IgD-negative memory B cell (primary cell): ENCODE results near the gene NLN. TPM values are rescaled to one million over a fixed set of nuclear protein-coding genes. Genes with fewer than 3 reads are reported as not detected.
"Not testable (repeated sequence)": the region's sequence is repeated elsewhere in the genome, so short reads cannot be mapped to it uniquely, and the experiment has no call there.

Experiments
- H3K27ac Mint-ChIP-seq, 3 donors: one replicate each; pipeline ENCODE4 v1.8.0; 2020 to 2022; ENCODE audit warnings: mild to moderate bottlenecking in 3 of 3, mixed read lengths in 3 of 3, moderate library complexity in 1 of 3
- H3K27me3 Mint-ChIP-seq: one replicate; pipeline ENCODE4 v1.8.0; 2021; ENCODE audit warnings: mixed read lengths
- H3K36me3 Mint-ChIP-seq: one replicate; pipeline ENCODE4 v1.8.0; 2020; ENCODE audit warnings: mild to moderate bottlenecking, mixed read lengths
- H3K4me1 Mint-ChIP-seq, 3 donors: one replicate each; pipeline ENCODE4 v1.8.0; 2020 to 2022; ENCODE audit warnings: mixed read lengths in 3 of 3, mild to moderate bottlenecking in 1 of 3
- H3K4me3 Mint-ChIP-seq, 4 donors: one replicate each; pipeline ENCODE4 v1.8.0; 2020 to 2022; ENCODE audit warnings: mild to moderate bottlenecking in 4 of 4, mixed read lengths in 4 of 4, moderate library complexity in 3 of 4
- H3K9me3 Mint-ChIP-seq, 3 donors: one replicate each; pipeline ENCODE4 v1.8.0; 2020 to 2021; ENCODE audit warnings: mixed read lengths in 3 of 3, mild to moderate bottlenecking in 1 of 3
- polyA plus RNA-seq: library from polyadenylated mRNA; unstranded; fragments of 300-500 nt; fragmentation: Illumina TruSeq; gene quantifications from one replicate; pipeline ENCODE4 v1.2.3, GENCODE V29; 2021

NLN gene
- polyA plus RNA-seq, 1 donor from 2014 or later = 3.6 TPM

DNA sequence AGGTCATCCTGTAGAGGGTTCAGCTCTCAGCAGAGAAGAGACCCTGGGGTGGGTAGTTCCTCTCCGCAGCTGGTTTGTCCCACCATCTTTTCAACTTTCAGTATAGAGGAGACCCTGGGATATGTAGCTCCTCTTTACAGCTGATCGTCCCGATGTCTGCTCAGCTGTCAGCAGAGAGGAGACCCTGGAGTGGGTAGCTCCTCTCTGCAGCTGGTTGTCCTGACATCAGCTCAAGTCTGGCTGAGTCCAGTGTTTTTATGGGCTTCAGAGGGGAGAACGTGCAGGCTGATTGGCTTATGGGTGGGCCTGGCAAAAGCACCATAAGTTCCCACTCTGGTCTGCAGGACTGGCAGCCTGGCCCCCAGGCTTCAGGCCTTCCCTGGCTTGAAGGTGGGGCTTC is 80.8 kb downstream of the NLN start:
- no peaks in the 10 kb centered on the region for H3K4me1 Mint-ChIP-seq
- H3K9me3 Mint-ChIP-seq = peaks cover 0 to 2% (median 0%) of the 10 kb centered on the region in 3 donors
- no peaks in the 10 kb centered on the region for H3K27me3 Mint-ChIP-seq
- H3K4me3 Mint-ChIP-seq = no peak overlapping the region
- H3K36me3 Mint-ChIP-seq = peaks cover 5% of the 10 kb centered on the region
- H3K27ac Mint-ChIP-seq = no peak overlapping the region

GRCh38 chr5:65803699-65804391 is 81.8 kb downstream of the NLN start:
- H3K27me3 Mint-ChIP-seq = no peaks in the 10 kb centered on the region
- H3K9me3 Mint-ChIP-seq = peaks cover 0 to 2% (median 0%) of the 10 kb centered on the region in 3 donors
- no peak overlapping the region for H3K27ac Mint-ChIP-seq

GRCh38 chr5:65805089-65805488 is 83.1 kb downstream of the NLN start:
- no peak overlapping the region for H3K4me3 Mint-ChIP-seq
- peaks cover 0 to 2% (median 0%) of the 10 kb centered on the region in 3 donors for H3K9me3 Mint-ChIP-seq
- no peak overlapping the region for H3K27ac Mint-ChIP-seq

More at GRCh38 chr5:65803699-65804391, 81.8 kb downstream of the NLN start:
- no peak overlapping the region for H3K4me3 Mint-ChIP-seq
- H3K36me3 Mint-ChIP-seq = peaks cover 5% of the 10 kb centered on the region
- peaks cover 0 to 2% (median 0%) of the 10 kb centered on the region in 3 donors for H3K4me1 Mint-ChIP-seq

DNA sequence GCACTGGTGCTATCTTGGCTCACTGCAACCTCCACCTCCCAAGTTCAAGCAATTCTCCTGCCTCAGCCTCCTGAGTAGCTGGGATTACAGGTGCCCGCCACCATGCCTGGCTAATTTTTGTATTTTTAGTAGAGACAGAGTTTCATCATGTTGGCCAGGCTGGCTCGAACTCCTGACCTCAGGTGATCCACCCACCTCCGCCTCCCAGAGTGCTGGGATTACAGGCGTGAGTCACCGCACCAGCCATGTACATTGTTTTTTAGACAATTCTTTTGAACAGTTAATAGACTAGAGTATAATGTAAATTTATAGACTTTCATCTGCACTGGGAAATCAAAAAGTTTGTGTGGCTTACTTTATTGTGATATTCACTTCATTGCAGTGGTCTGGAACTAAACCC is 85.5 kb downstream of the NLN start:
- H3K4me3 Mint-ChIP-seq, H3K27ac Mint-ChIP-seq, H3K4me1 Mint-ChIP-seq, H3K36me3 Mint-ChIP-seq, H3K9me3 Mint-ChIP-seq, H3K27me3 Mint-ChIP-seq: not testable (repeated sequence)

More at GRCh38 chr5:65805089-65805488, 83.1 kb downstream of the NLN start:
- H3K27me3 Mint-ChIP-seq = no peaks in the 10 kb centered on the region
- peaks cover 0 to 2% (median 0%) of the 10 kb centered on the region in 3 donors for H3K4me1 Mint-ChIP-seq
- H3K36me3 Mint-ChIP-seq = peaks cover 5% of the 10 kb centered on the region

GRCh38 chr5:65808251-65808741 is 86.3 kb downstream of the NLN start:
- Mint-ChIP-seq H3K4me3 (no peak overlapping the region), H3K27ac (no peak overlapping the region), H3K4me1 (peaks cover 0 to 6% (median 0%) of the 10 kb centered on the region in 3 donors), H3K27me3 (no peaks in the 10 kb centered on the region), H3K36me3 (peaks cover 10% of the 10 kb centered on the region), H3K9me3 (no peaks in the 10 kb centered on the region)

- H3K27ac Mint-ChIP-seq = no peak overlapping the region
- no peak overlapping the region for H3K4me3 Mint-ChIP-seq
- H3K9me3 Mint-ChIP-seq = no peaks in the 10 kb centered on the region
- H3K27me3 Mint-ChIP-seq = no peaks in the 10 kb centered on the region
- peaks cover 0 to 6% (median 0%) of the 10 kb centered on the region in 3 donors for H3K4me1 Mint-ChIP-seq
- peaks cover 10% of the 10 kb centered on the region for H3K36me3 Mint-ChIP-seq
Observed at GRCh38 chr5:65808818-65809217, 86.8 kb downstream of the NLN start.

DNA sequence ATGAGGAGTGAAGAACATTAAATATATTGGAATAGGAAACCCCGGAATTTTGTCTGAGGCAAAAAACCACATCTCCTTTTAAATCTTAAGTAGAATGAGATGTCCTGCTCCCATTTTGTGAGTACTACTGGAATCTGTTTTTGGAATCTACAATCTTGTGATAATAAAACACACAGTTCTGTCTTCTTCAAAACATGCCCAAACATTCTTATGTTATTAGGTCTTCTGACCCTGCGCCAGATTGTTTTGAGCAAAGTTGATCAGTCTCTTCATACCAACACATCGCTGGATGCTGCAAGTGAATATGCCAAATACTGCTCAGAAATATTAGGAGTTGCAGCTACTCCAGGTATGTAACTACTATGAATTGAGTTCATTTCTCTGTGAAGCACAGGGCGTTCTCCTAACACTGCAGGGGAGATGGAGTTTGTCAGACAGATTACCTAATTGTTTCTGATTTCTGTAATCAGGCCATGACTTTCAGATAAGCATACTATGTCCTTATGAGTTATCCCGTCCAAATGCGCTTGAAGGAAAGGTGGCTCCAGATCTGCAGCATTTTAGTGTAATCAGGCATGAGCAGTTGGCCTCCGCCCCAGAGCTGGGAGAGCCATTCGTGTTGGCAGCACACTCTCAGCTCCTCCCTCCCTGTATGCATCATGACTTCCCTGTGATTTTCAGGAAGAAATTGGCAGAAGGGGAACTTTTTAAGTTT is 88.0 kb downstream of the NLN start:
- Mint-ChIP-seq H3K27ac (no peak overlapping the region), H3K4me1 (peaks cover 0 to 6% (median 0%) of the 10 kb centered on the region in 3 donors), H3K9me3 (no peaks in the 10 kb centered on the region), H3K27me3 (no peaks in the 10 kb centered on the region), H3K4me3 (no peak overlapping the region), H3K36me3 (peaks cover 13% of the 10 kb centered on the region)

- Mint-ChIP-seq H3K27me3 (no peaks in the 10 kb centered on the region), H3K4me1 (peaks cover 0 to 6% (median 0%) of the 10 kb centered on the region in 3 donors), H3K9me3 (no peaks in the 10 kb centered on the region), H3K4me3 (no peak overlapping the region), H3K36me3 (peaks cover 15% of the 10 kb centered on the region), H3K27ac (no peak overlapping the region)
Observed at GRCh38 chr5:65811004-65811403, 89.0 kb downstream of the NLN start.

- no peaks in the 10 kb centered on the region for H3K9me3 Mint-ChIP-seq
Observed at GRCh38 chr5:65811885-65812284, 89.9 kb downstream of the NLN start.

GRCh38 chr5:65812648-65813047 is 90.6 kb downstream of the NLN start:
- H3K36me3 Mint-ChIP-seq = peaks cover 19% of the 10 kb centered on the region
- H3K27ac Mint-ChIP-seq = peak overlapping the region in 1 of 3 donors; percentile 21
- H3K9me3 Mint-ChIP-seq = no peaks in the 10 kb centered on the region
- no peak overlapping the region for H3K4me3 Mint-ChIP-seq
- H3K27me3 Mint-ChIP-seq = no peaks in the 10 kb centered on the region
- H3K4me1 Mint-ChIP-seq = peaks cover 0 to 6% (median 0%) of the 10 kb centered on the region in 3 donors

More at GRCh38 chr5:65811885-65812284, 89.9 kb downstream of the NLN start:
- Mint-ChIP-seq H3K4me3 (no peak overlapping the region), H3K27me3 (no peaks in the 10 kb centered on the region), H3K36me3 (peaks cover 19% of the 10 kb centered on the region), H3K27ac (no peak overlapping the region), H3K4me1 (peaks cover 0 to 6% (median 0%) of the 10 kb centered on the region in 3 donors)

DNA sequence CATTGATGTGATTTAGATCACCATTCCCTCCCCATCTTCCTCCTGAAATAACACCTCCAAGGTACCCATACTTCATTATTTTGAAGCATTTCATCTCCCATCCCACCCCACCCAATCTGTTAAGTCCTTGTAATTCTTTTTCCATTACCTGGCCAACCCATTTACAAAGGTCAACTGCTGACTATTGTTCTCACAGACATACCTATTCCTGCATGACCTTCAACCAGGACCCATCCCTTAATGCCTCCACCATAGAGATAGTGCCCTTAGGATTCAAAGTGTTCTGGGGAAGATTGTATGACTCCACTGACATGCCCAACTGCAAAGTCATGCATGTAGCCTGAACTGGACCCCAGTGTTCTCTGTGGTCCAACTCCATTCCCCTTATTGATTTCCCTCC is 91.2 kb downstream of the NLN start:
- Mint-ChIP-seq H3K4me1 (peaks cover 0 to 6% (median 0%) of the 10 kb centered on the region in 3 donors), H3K27ac (no peak overlapping the region), H3K27me3 (no peaks in the 10 kb centered on the region), H3K4me3 (no peak overlapping the region), H3K36me3 (peaks cover 19% of the 10 kb centered on the region), H3K9me3 (no peaks in the 10 kb centered on the region)

DNA sequence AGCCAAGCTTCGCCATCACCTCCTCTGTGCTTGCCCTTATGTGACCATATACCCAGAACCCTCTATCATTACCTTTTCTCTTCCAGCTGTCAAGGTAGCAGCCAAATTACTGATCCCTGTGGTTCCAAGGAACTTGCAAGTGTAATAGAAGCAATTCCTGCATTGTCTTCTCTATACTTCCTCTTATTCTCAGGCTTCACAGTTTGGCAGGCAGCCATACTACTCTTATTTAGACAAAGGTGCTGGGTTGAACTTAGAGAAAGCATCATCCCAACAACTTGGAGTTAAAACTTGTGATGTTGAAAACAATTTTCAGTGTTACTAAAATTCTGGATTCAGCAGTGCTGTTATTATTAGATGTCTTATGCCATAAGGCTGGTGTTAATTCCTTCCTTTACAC is 93.2 kb downstream of the NLN start:
- no peaks in the 10 kb centered on the region for H3K27me3 Mint-ChIP-seq
- H3K9me3 Mint-ChIP-seq = no peaks in the 10 kb centered on the region
- H3K27ac Mint-ChIP-seq = no peak overlapping the region
- H3K4me1 Mint-ChIP-seq = peaks cover 9 to 11% (median 11%) of the 10 kb centered on the region in 3 donors
- no peak overlapping the region for H3K4me3 Mint-ChIP-seq
- H3K36me3 Mint-ChIP-seq = peaks cover 21% of the 10 kb centered on the region

GRCh38 chr5:65816729-65817128 is 94.7 kb downstream of the NLN start:
- H3K27ac Mint-ChIP-seq = no peak overlapping the region
- H3K9me3 Mint-ChIP-seq = no peaks in the 10 kb centered on the region
- no peak overlapping the region for H3K4me3 Mint-ChIP-seq
- H3K36me3 Mint-ChIP-seq = peaks cover 19% of the 10 kb centered on the region
- peaks cover 13 to 16% (median 13%) of the 10 kb centered on the region in 3 donors for H3K4me1 Mint-ChIP-seq
- no peaks in the 10 kb centered on the region for H3K27me3 Mint-ChIP-seq

DNA sequence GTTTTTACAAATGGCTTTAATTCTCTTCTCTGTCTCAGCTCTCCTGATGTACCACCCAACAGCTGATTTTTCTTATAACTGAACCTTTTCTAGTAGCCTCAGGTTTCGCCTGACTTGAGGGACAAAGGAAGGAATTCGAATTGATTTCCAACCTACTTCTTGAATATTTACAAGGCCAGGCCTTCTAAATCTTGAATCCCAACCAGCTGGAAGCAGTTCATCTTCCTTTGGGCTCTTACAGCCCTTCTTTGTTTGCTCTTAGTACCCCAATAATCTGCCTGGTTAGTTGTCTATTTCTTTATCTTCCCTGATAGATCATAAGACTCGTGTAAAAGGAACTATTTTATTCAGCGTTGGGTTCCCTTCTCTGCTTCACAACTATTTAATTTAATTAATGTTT is 95.9 kb downstream of the NLN start:
- Mint-ChIP-seq H3K9me3 (no peaks in the 10 kb centered on the region), H3K4me3 (no peak overlapping the region), H3K4me1 (peaks cover 15 to 25% (median 22%) of the 10 kb centered on the region in 3 donors), H3K27me3 (no peaks in the 10 kb centered on the region), H3K36me3 (peaks cover 17% of the 10 kb centered on the region), H3K27ac (no peak overlapping the region)

- H3K4me3 Mint-ChIP-seq = no peak overlapping the region
- H3K9me3 Mint-ChIP-seq = no peaks in the 10 kb centered on the region
Observed at GRCh38 chr5:65818592-65818991, 96.6 kb downstream of the NLN start.

More at GRCh38 chr5:65818592-65818991, 96.6 kb downstream of the NLN start:
- Mint-ChIP-seq H3K27ac (no peak overlapping the region), H3K4me1 (peaks cover 15 to 25% (median 25%) of the 10 kb centered on the region in 3 donors), H3K27me3 (no peaks in the 10 kb centered on the region), H3K36me3 (peaks cover 20% of the 10 kb centered on the region)
